HepG2 (cell line): ENCODE measurements around the gene DAAM2. TPM values are rescaled to one million over a fixed set of nuclear protein-coding genes. Genes with fewer than 3 reads are reported as not detected.

Source experiments
- ATAC-seq: fragments of 200-7000 bp; cut with Tn5 transposase; 3 replicates; pipeline ENCODE4 v1.9.1; 2020; ENCODE audit warnings: mild to moderate bottlenecking, moderate library complexity
- BruUV-seq: library from RNA; stranded (reverse); fragments of 400-500 nt; replicated peaks from 2 replicates; lab custom pipeline; 2021; lab: Mats Ljungman, UMichigan
- CTCF ChIA-PET: fragments of 300-600 bp; formaldehyde crosslinking; extraction: SDS; loops from one replicate; lab custom pipeline; 2021; ENCODE audit warnings: low total read pairs, inconsistent platforms, low intra/inter-chr PET ratio; lab: Yijun Ruan, JAX
- POLR2A ChIA-PET: fragments of 350-600 bp; sonication (Branson Sonifier 250); formaldehyde crosslinking; loops from one replicate; lab custom pipeline; 2020; ENCODE audit warnings: antibody characterized with exemption, inconsistent platforms; lab: Yijun Ruan, JAX
- DNase-seq: peaks from one replicate; pipeline ENCODE4 v3.0.0-alpha.2; 2015; ENCODE audit warnings: low spot score
- FAIRE-seq: peaks from 3 replicates; lab custom pipeline; 2011; peaks lifted over from hg19 to GRCh38; lab: Jason Lieb, UNC
- H2AFZ ChIP-seq: one replicate; pipeline ENCODE4 v1.6.1; 2011; ENCODE audit warnings: low read length, inconsistent platforms
- H3K27ac ChIP-seq: fragments of 300-600 bp; 3 replicates; pipeline ENCODE4 v1.8.0; 2011; ENCODE audit warnings: mixed run types, mild to moderate bottlenecking, mixed read lengths, low read length, inconsistent platforms; ENCODE audit not compliant: insufficient read depth; ENCODE audit errors: extremely low read length
- H3K27me3 ChIP-seq, 2 experiments: fragments of 200-600 bp in 1 of 2; 2 replicates in 1 of 2; 3 replicates in 1 of 2; pipeline versions ENCODE4 v1.6.0 to v1.8.0; 2011; ENCODE audit warnings: low read length in 2 of 2, mild to moderate bottlenecking in 2 of 2, moderate library complexity in 2 of 2, inconsistent platforms in 1 of 2; ENCODE audit not compliant: insufficient read depth in 2 of 2, control insufficient read depth in 1 of 2
- H3K36me3 ChIP-seq, 2 experiments: fragments of 200-600 bp in 1 of 2; replicated peaks in 1 of 2; 2 replicates in 1 of 2; 3 replicates in 1 of 2; pipeline versions ENCODE4 v1.5.1 to v1.8.0; 2011; ENCODE audit warnings: low read length in 2 of 2, inconsistent platforms in 1 of 2; ENCODE audit not compliant: insufficient read depth in 2 of 2, control insufficient read depth in 1 of 2
- H3K4me1 ChIP-seq: 2 replicates; pipeline ENCODE4 v1.5.1; 2012; ENCODE audit warnings: low read length, inconsistent platforms; ENCODE audit not compliant: insufficient read depth
- H3K4me2 ChIP-seq: 2 replicates; pipeline ENCODE4 v1.6.0; 2011; ENCODE audit warnings: low read depth, low read length, inconsistent platforms
- H3K4me3 ChIP-seq, 3 experiments: fragments of 200-600 bp in 1 of 3; sonication (generic), shearing (Covaris generic) in 1 of 3; replicated peaks in 1 of 3; 2 replicates each; pipeline ENCODE4 v1.5.1; 2011 to 2016; ENCODE audit warnings: low read length in 3 of 3, inconsistent platforms in 2 of 3, low read depth in 2 of 3, mild to moderate bottlenecking in 2 of 3, control low read depth in 1 of 3, mixed read lengths in 1 of 3; ENCODE audit not compliant: insufficient read depth in 1 of 3
- H3K79me2 ChIP-seq: one replicate; pipeline ENCODE4 v1.6.1; 2011; ENCODE audit warnings: low read length, inconsistent platforms; ENCODE audit not compliant: insufficient read depth
- H3K9ac ChIP-seq: 2 replicates; pipeline ENCODE4 v1.6.0; 2011; ENCODE audit warnings: mild to moderate bottlenecking, low read depth, low read length, inconsistent platforms; ENCODE audit not compliant: insufficient read depth
- H3K9me3 ChIP-seq: 2 replicates; pipeline ENCODE4 v1.5.1; 2012; ENCODE audit warnings: mild to moderate bottlenecking, low read length
- H4K20me1 ChIP-seq: 2 replicates; pipeline ENCODE4 v1.6.0; 2011; ENCODE audit warnings: inconsistent platforms, mild to moderate bottlenecking, low read length, moderate library complexity; ENCODE audit not compliant: insufficient read depth
- CCAR2 ChIP-seq: fragments of 200-400 bp; formaldehyde crosslinking; optimal IDR thresholded peaks from 2 replicates; pipeline ENCODE3; 2018; ENCODE audit warnings: low read depth, mild to moderate bottlenecking, low read length, moderate library complexity
- CREM ChIP-seq, 2 experiments: sonication (generic) in 1 of 2; formaldehyde crosslinking in 1 of 2; IDR thresholded peaks; 2 replicates each; pipeline versions ENCODE4 v1.4.0 to v1.6.1; 2016 to 2020; ENCODE audit warnings: antibody characterized with exemption in 1 of 2, mild to moderate bottlenecking in 1 of 2, missing genetic modification reagents in 1 of 2
- MEIS2 ChIP-seq: sonication (generic); formaldehyde crosslinking; IDR thresholded peaks from 2 replicates; pipeline ENCODE4 v1.9.0; 2021; ENCODE audit warnings: mild to moderate bottlenecking, missing genetic modification reagents
- NFKB2 ChIP-seq: sonication (generic); formaldehyde crosslinking; IDR thresholded peaks from 2 replicates; pipeline ENCODE4 v1.4.0; 2020; ENCODE audit warnings: missing genetic modification reagents, borderline replicate concordance
- WGBS: methylation state at CpG from one replicate; pipeline ENCODE4 v1.1.6; 2017; ENCODE audit warnings: low lambda C conversion rate; 5-methylcytosine and 5-hydroxymethylcytosine counted together
- in situ Hi-C: cut with HindIII; loops from 2 replicates; pipeline ENCODE4 v1.10.0; 2017; ENCODE audit warnings: low pct_unique_long_range_greater_than_20kb; ENCODE audit not compliant: extremely low pct_ligation_motif_present
- intact Hi-C: fragments of 100-400 bp; cut with micrococcal nuclease; formaldehyde crosslinking; loops from one replicate; pipeline ENCODE4 v1.10.0; 2022; ENCODE audit not compliant: unreplicated experiment
- polyA plus RNA-seq, 8 experiments: library from polyadenylated mRNA; depleted of rRNA in 3 of 8; stranded (reverse) in 7 of 8; unstranded in 1 of 8; fragments of >200 nt; fragmentation: Illumina TruSeq in 4 of 8; extraction: Trizol in 4 of 8; gene quantifications; 2 replicates each; pipeline versions ENCODE4 v1.2.1 to v1.2.3, GENCODE V29; 2011 to 2016; ENCODE audit warnings: low read depth in 4 of 8, missing spikeins in 1 of 8, mixed read lengths in 1 of 8; ENCODE audit not compliant: insufficient read depth in 1 of 8
- total RNA-seq, 5 experiments: library from RNA; depleted of rRNA; stranded (reverse); fragments of >200 nt; fragmentation: Illumina TruSeq; extraction: Trizol; gene quantifications; 2 replicates each; pipeline ENCODE4 v1.2.3, GENCODE V29; 2016; ENCODE audit warnings: low read depth in 1 of 5
- TF ChIP-seq, protein P1 (sequence below): sonication (generic); IDR thresholded peaks from 2 replicates; pipeline ENCODE4 v1.6.1; 2016; ENCODE audit warnings: low read depth, borderline replicate concordance
- TF ChIP-seq, protein P2 (sequence below): sonication (generic); formaldehyde crosslinking; IDR thresholded peaks from 2 replicates; pipeline ENCODE4 v1.4.0; 2020; ENCODE audit warnings: mild to moderate bottlenecking, missing genetic modification reagents
- TF ChIP-seq, protein P3 (sequence below): sonication (generic); formaldehyde crosslinking; IDR thresholded peaks from 2 replicates; pipeline ENCODE4 v1.8.0; 2022; ENCODE audit warnings: mild to moderate bottlenecking, missing genetic modification reagents, borderline replicate concordance

DAAM2 gene
- total and polyA plus RNA-seq, 2 of the 13 experiments (the other 11 are each of a cell fraction or from before 2014, with no cell fraction given) = 0.01 TPM; not detected in 1

DNA sequence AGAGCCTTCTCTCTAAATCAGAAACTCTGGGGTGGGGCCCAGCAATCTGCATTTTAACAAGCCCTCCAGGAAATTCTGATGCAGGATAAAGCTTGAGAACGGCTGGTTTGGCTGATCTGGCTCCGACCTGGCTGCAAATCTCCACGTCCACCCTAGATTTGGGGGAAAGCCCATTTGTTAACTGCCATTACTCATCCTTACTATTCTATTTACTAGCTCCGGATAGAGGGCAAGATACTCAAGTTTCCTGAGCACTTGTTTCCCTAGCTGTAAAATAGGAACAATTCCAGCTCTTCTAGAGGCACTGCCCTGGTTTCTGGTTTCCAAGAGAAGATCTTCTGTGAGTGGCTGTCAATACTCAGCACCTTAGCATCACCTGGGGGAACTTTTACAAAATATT lies 44.4 kb downstream of the DAAM2 start:
- Histone ChIP-seq H3K9ac (no peak overlapping the region), H3K4me1 (no peaks in the 10 kb centered on the region), H3K79me2 (no peaks in the 10 kb centered on the region), H3K4me3 (no peak overlapping the region), H3K27me3 (no peaks in the 10 kb centered on the region), H3K36me3 (no peaks in the 10 kb centered on the region), H3K27ac (no peak overlapping the region), H3K4me2 (no peak overlapping the region), H4K20me1 (no peaks in the 10 kb centered on the region), H2AFZ (no peak overlapping the region), H3K9me3 (no peaks in the 10 kb centered on the region)
- FAIRE-seq = no peak
- in situ Hi-C loops (no loop called here), intact Hi-C loops (no loop called here)
- WGBS = 9% methylated on average over 4 of the region's 4 CpGs
- POLR2A ChIA-PET = no interaction called here
- no peak for ATAC-seq
- DNase-seq = no peak
- BruUV-seq = no TSS peak
- CTCF ChIA-PET = no interaction called here
- TF ChIP-seq MEIS2 (CRISPR knock-in tag) (no peak), CCAR2 (no peak), NFKB2 (CRISPR knock-in tag) (no peak), CREM (IDR thresholded peaks at IDR 0.05) (no peak), CREM (CRISPR knock-in tag; IDR thresholded peaks at IDR 0.05) (no peak)
- TF ChIP-seq, protein P1, sequence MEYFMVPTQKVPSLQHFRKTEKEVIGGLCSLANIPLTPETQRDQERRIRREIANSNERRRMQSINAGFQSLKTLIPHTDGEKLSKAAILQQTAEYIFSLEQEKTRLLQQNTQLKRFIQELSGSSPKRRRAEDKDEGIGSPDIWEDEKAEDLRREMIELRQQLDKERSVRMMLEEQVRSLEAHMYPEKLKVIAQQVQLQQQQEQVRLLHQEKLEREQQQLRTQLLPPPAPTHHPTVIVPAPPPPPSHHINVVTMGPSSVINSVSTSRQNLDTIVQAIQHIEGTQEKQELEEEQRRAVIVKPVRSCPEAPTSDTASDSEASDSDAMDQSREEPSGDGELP = no peak
- TF ChIP-seq, protein P2, sequence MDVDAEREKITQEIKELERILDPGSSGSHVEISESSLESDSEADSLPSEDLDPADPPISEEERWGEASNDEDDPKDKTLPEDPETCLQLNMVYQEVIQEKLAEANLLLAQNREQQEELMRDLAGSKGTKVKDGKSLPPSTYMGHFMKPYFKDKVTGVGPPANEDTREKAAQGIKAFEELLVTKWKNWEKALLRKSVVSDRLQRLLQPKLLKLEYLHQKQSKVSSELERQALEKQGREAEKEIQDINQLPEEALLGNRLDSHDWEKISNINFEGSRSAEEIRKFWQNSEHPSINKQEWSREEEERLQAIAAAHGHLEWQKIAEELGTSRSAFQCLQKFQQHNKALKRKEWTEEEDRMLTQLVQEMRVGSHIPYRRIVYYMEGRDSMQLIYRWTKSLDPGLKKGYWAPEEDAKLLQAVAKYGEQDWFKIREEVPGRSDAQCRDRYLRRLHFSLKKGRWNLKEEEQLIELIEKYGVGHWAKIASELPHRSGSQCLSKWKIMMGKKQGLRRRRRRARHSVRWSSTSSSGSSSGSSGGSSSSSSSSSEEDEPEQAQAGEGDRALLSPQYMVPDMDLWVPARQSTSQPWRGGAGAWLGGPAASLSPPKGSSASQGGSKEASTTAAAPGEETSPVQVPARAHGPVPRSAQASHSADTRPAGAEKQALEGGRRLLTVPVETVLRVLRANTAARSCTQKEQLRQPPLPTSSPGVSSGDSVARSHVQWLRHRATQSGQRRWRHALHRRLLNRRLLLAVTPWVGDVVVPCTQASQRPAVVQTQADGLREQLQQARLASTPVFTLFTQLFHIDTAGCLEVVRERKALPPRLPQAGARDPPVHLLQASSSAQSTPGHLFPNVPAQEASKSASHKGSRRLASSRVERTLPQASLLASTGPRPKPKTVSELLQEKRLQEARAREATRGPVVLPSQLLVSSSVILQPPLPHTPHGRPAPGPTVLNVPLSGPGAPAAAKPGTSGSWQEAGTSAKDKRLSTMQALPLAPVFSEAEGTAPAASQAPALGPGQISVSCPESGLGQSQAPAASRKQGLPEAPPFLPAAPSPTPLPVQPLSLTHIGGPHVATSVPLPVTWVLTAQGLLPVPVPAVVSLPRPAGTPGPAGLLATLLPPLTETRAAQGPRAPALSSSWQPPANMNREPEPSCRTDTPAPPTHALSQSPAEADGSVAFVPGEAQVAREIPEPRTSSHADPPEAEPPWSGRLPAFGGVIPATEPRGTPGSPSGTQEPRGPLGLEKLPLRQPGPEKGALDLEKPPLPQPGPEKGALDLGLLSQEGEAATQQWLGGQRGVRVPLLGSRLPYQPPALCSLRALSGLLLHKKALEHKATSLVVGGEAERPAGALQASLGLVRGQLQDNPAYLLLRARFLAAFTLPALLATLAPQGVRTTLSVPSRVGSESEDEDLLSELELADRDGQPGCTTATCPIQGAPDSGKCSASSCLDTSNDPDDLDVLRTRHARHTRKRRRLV (CRISPR knock-in tag) = no peak
- TF ChIP-seq, protein P3, sequence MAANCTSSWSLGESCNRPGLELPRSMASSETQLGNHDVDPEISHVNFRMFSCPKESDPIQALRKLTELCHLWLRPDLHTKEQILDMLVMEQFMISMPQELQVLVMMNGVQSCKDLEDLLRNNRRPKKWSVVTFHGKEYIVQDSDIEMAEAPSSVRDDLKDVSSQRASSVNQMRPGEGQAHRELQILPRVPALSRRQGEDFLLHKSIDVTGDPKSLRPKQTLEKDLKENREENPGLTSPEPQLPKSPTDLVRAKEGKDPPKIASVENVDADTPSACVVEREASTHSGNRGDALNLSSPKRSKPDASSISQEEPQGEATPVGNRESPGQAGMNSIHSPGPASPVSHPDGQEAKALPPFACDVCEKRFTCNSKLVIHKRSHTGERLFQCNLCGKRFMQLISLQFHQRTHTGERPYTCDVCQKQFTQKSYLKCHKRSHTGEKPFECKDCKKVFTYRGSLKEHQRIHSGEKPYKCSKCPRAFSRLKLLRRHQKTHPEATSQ (CRISPR knock-in tag) = no peak
